Peyer's patch (tissue), 4 donors: Measurements from ENCODE around the gene FAM227A. TPM values are rescaled to one million over a fixed set of nuclear protein-coding genes. Genes with fewer than 3 reads are reported as not detected.

Experiments used
- DNase-seq, 3 donors: peaks; one replicate each; pipeline ENCODE4 v3.0.0-alpha.2; 2017 to 2019
- H3K27ac ChIP-seq, 4 donors: fragments of 200-600 bp; sonication (generic); one replicate each; pipeline ENCODE4 v1.5.1; 2016 to 2019
- H3K27me3 ChIP-seq, 2 donors: fragments of 200-600 bp; sonication (generic); one replicate each; pipeline ENCODE4 v1.5.1; 2019
- H3K36me3 ChIP-seq, 3 donors: fragments of 200-600 bp; sonication (generic); one replicate each; pipeline ENCODE4 v1.5.1; 2016 to 2019
- H3K4me1 ChIP-seq, 4 donors: fragments of 200-600 bp; sonication (generic); one replicate each; pipeline ENCODE4 v1.5.1; 2016 to 2019
- H3K4me3 ChIP-seq, 4 donors: fragments of 200-600 bp; sonication (generic); 1 replicate in 3 of 4; 2 replicates in 1 of 4; pipeline ENCODE4 v1.5.1; 2016 to 2019; ENCODE audit warnings: mild to moderate bottlenecking in 1 of 4
- H3K9me3 ChIP-seq, 4 donors: fragments of 200-600 bp; sonication (generic); one replicate each; pipeline ENCODE4 v1.5.1; 2016 to 2019; ENCODE audit warnings: mild to moderate bottlenecking in 1 of 4
- CTCF ChIP-seq, 6 experiments: fragments of 450-650 bp in 4 of 6; fragments of 200-600 bp in 2 of 6; sonication (generic) in 1 of 6; IDR thresholded peaks; one replicate each; pipeline ENCODE4 v1.5.1; 2017 to 2019; ENCODE audit warnings: antibody characterized with exemption in 6 of 6, mild to moderate bottlenecking in 3 of 6, moderate library complexity in 1 of 6
- POLR2A ChIP-seq, 2 donors: fragments of 450-650 bp; IDR thresholded peaks; one replicate each; pipeline ENCODE4 v1.5.1; 2017; ENCODE audit warnings: antibody characterized with exemption in 2 of 2, mild to moderate bottlenecking in 2 of 2, moderate library complexity in 2 of 2
- total RNA-seq, 4 donors: library from RNA; depleted of rRNA; stranded (reverse); fragments of >200 nt; gene quantifications; one replicate each; pipeline ENCODE4 v1.1.0, GENCODE V29; 2016

FAM227A gene
- total RNA-seq, 4 donors from 2014 or later: 2.6 to 18.2 TPM; not detected in 2

- DNase-seq: no peak
- H3K27me3 ChIP-seq: no peaks in the 10 kb centered on the region
- no peak overlapping the region for H3K4me3 ChIP-seq
- no peak overlapping the region for H3K27ac ChIP-seq
- no peaks in the 10 kb centered on the region for H3K4me1 ChIP-seq
- no peaks in the 10 kb centered on the region for H3K9me3 ChIP-seq
- TF ChIP-seq POLR2A (IDR thresholded peaks at IDR 0.05) (no peak), CTCF (IDR thresholded peaks at IDR 0.05) (no peak)
- H3K36me3 ChIP-seq: no peaks in the 10 kb centered on the region
Measured at GRCh38 chr22:38549101-38549894, 106.9 kb downstream of the FAM227A start.

- Histone ChIP-seq H3K4me3 (no peak overlapping the region), H3K27me3 (no peaks in the 10 kb centered on the region), H3K36me3 (no peaks in the 10 kb centered on the region), H3K27ac (no peak overlapping the region), H3K9me3 (peaks cover 0 to 3% (median 0%) of the 10 kb centered on the region in 4 donors), H3K4me1 (no peaks in the 10 kb centered on the region)
- TF ChIP-seq POLR2A (IDR thresholded peaks at IDR 0.05): no peak
- no peak for TF ChIP-seq CTCF (IDR thresholded peaks at IDR 0.05)
- DNase-seq: no peak
Measured at GRCh38 chr22:38540701-38541100, 115.5 kb downstream of the FAM227A start.

- no peak for TF ChIP-seq POLR2A (IDR thresholded peaks at IDR 0.05)
- no peak for TF ChIP-seq CTCF (IDR thresholded peaks at IDR 0.05)
- H3K4me1 ChIP-seq: no peaks in the 10 kb centered on the region
Measured at GRCh38 chr22:38531251-38531938, 124.8 kb downstream of the FAM227A start.

More at GRCh38 chr22:38531251-38531938, 124.8 kb downstream of the FAM227A start:
- H3K4me3 ChIP-seq: no peak overlapping the region
- H3K27ac ChIP-seq: no peak overlapping the region
- no peaks in the 10 kb centered on the region for H3K27me3 ChIP-seq
- H3K36me3 ChIP-seq: no peaks in the 10 kb centered on the region
- DNase-seq: no peak
- no peaks in the 10 kb centered on the region for H3K9me3 ChIP-seq

Other genes starting within 250 kb of the FAM227A start
- not detected for gene KCNJ4, start 201.2 kb downstream of the FAM227A start, total RNA-seq
- 10 to 100 TPM in 3 of 4 donors, 1 to 10 TPM in 1; 2.5 to 20.0 (median 16.6) TPM for gene KDELR3, start 188.3 kb downstream of the FAM227A start, total RNA-seq
- 100 to 1,000 TPM; 583 to 733 (median 616) TPM for gene DDX17, start 150.1 kb downstream of the FAM227A start, total RNA-seq
- gene DMC1, start 86.2 kb downstream of the FAM227A start, total RNA-seq: 1 to 10 TPM in 1 of 4 donors, not detected in 3; 4.2 TPM
- gene CBY1, start 246 bp upstream of the FAM227A start, total RNA-seq: 10 to 100 TPM in 2 of 4 donors, 1 to 10 TPM in 2; 6.6 to 19.5 (median 12.3) TPM
- 10 to 100 TPM; 19.6 to 35.5 (median 28.9) TPM for gene TOMM22, start 25.6 kb upstream of the FAM227A start, total RNA-seq
- gene JOSD1, start 44.6 kb upstream of the FAM227A start, total RNA-seq: 100 to 1,000 TPM in 3 of 4 donors, 10 to 100 TPM in 1; 77.6 to 156 (median 121) TPM
- 100 to 1,000 TPM in 3 of 4 donors, 10 to 100 TPM in 1; 72.5 to 182 (median 131) TPM for gene GTPBP1, start 49.6 kb upstream of the FAM227A start, total RNA-seq
- 100 to 1,000 TPM; 171 to 291 (median 248) TPM for gene SUN2, start 99.6 kb upstream of the FAM227A start, total RNA-seq
- gene DNAL4, start 137.8 kb upstream of the FAM227A start, total RNA-seq: 10 to 100 TPM in 3 of 4 donors, not detected in 1; 15.2 to 21.6 (median 16.2) TPM
- gene NPTXR, start 187.6 kb upstream of the FAM227A start, total RNA-seq: 1 to 10 TPM in 2 of 4 donors, under 1 TPM in 2; 0.53 to 2.8 (median 1.1) TPM
- 10 to 100 TPM in 2 of 4 donors, 1 to 10 TPM in 2; 7.0 to 35.5 (median 10.7) TPM for gene CBX6, start 215.8 kb upstream of the FAM227A start, total RNA-seq